ENCODE measurements around the gene PIP5KL1.

- TF ChIP-seq, protein P1, sequence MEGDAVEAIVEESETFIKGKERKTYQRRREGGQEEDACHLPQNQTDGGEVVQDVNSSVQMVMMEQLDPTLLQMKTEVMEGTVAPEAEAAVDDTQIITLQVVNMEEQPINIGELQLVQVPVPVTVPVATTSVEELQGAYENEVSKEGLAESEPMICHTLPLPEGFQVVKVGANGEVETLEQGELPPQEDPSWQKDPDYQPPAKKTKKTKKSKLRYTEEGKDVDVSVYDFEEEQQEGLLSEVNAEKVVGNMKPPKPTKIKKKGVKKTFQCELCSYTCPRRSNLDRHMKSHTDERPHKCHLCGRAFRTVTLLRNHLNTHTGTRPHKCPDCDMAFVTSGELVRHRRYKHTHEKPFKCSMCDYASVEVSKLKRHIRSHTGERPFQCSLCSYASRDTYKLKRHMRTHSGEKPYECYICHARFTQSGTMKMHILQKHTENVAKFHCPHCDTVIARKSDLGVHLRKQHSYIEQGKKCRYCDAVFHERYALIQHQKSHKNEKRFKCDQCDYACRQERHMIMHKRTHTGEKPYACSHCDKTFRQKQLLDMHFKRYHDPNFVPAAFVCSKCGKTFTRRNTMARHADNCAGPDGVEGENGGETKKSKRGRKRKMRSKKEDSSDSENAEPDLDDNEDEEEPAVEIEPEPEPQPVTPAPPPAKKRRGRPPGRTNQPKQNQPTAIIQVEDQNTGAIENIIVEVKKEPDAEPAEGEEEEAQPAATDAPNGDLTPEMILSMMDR (optimal IDR thresholded peaks at IDR 0.05 in 1 of 3, IDR thresholded peaks at IDR 0.05 in 1 of 3, conservative IDR thresholded peaks at IDR 0.05 in 1 of 3; ENCODE audit: extremely low read depth in 1 of 3, insufficient read depth in 2 of 3, low read length in 3 of 3): no peak
- TF ChIP-seq EZH2 (IDR thresholded peaks at IDR 0.05; ENCODE audit: low read length): no peak
Observed at GRCh38 chr9:127925959-127926905, 4.3 kb downstream of the PIP5KL1 start.

All from keratinocyte (primary cell).